ENCODE results near the gene CLDN19.
"Not testable (repeated sequence)": the region's sequence is repeated elsewhere in the genome, so short reads cannot be mapped to it uniquely, and the experiment has no call there.

Gene CLDN19

DNA sequence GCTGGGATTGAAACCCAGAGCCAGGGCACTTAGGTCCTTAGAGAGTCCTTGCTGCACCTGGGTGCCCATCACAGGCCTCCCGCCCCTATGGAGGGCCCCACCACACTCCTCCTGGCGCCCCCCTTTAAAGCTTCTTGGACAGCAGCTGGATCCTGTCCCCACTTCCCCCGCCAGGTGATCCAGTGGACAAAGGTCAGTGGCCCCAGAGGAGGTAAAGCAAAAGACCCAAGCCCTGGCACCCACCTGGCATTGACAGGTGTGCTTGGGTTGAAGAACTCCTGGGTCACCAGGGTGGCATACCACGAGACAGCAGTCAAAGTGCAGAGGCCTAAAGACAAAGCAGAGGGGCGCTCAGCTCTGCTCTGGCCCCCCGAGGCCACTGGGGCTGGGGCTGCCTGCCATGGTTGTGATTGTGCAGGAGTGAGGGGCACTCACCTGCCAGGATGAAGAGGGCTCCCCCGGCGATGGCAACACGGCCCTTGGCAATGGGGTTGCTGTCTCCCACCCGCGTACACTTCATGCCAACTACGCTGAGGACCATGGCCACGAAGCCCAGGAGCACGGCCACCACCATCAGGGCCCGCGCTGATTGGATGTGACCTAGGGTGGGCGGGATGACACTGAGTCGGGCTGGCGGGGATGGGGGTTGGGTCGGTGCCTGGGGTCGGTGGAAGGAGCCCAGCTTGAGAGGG, 1.9 kb downstream of the CLDN19 start:
- no peak for DNase-seq (ENCODE audit: low read depth in 2 of 2)

GRCh38 chr1:42737257-42737656, 2.8 kb downstream of the CLDN19 start:
- no peak for DNase-seq (ENCODE audit: low read depth in 2 of 2)

DNA sequence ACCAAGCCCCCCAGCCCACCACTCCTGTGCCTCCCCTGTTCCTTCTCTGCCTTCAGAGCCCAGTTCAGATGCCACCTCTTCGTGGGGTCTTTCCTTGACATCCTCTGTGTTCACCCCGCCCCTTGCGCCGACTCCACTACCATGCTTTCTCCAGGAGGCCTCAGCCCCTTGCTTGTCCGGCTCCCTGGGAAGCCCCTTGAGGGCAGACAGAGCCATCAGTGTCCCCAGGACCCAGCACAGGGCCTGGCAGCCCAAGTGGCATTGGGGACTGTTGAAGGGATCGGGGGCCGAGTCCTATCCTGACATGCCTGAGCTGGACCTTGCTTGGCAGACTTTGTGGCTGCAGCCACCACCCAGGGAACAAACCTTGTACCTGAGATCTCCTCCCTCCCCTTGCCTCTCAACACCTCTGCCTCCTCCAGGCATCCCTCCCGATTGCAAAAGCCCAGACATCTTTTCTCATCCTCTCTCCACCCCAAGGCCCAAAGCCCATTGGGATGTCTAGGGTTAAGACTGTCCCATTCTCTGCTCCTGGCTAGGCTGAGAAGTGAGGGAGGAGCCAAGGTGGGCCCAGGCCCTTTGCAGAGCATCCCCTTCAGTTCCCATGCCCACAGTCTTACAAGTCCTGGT, 3.4 kb downstream of the CLDN19 start:
- no peak for DNase-seq (ENCODE audit: low read depth in 2 of 2)

- DNase-seq (ENCODE audit: low read depth in 2 of 2) = no peak
Observed at GRCh38 chr1:42736152-42736551, 3.9 kb downstream of the CLDN19 start.

DNA sequence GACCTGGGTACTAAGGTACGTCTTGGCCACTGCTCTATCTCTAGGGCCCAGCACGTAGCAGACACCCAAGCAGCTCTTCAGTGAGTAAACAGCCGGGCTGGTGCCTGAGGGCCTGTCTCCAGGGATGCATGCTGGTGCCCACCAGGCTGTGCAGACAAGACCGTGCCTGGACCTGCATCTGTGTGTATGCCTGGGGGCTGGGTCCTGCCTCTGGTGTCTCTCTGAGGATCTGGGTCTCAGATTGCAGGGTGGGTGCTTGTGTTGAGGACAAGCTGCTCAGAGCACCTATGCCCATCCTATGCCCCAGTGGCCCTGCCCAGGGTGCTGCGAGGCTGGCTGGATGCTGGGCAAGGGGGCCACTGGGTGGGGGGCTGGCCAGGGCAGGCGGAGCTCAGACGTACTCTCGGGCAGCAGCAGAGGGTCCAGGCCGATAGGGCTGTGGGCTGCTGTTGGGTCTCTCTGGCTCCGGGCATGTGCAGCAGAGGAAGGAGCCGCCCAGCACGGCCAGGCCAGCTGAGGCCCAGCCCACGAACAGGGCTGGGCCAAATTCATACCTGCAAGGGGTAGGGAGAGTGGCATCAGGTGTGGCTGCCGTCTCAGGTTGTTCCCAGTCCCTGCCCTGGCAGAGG, 4.4 kb downstream of the CLDN19 start:
- DNase-seq (ENCODE audit: low read depth in 2 of 2) = no peak

- DNase-seq (ENCODE audit: low read depth in 2 of 2) = no peak
Observed at GRCh38 chr1:42735056-42735455, 5.0 kb downstream of the CLDN19 start.

GRCh38 chr1:42734201-42735035, 5.6 kb downstream of the CLDN19 start:
- no peak for DNase-seq (ENCODE audit: low read depth in 2 of 2)

DNA sequence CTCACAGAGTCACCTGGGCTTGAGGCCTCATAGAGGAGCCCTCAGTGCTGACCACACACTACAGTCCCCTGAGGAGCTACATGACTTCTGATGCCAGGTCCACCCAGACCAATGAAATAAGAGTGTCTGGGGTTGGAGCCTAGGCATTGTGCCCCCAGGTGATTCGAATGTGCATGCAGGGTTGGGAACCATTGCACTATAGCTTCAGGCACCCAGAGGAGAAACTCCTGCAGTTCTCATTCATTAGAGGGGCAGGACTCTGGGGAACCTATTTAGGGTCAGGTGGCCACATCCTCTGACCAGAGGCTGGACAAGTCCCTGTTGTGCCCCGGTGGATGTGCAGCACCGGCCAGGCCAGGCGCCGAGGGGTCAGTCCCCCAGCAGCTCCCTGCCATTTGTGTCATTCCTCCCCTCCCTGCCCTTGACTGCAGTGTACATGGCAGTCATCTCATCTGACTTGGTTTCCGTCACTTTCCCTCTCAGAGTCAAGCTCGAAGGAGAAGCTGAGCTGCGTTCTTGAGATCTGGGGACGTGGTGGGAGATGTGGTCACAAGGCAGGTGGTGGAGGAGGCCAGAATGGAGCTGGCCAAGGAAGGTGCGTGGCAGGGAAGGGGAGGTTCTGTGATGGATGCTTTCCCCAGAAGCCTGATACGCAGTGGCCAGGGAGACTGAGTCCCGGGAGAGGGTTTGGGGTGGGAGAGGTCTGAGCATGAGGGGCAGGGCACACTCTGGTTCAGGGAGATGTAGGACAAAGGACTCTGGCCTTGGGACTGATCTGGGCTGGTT, 6.4 kb downstream of the CLDN19 start:
- no peak for DNase-seq (ENCODE audit: low read depth in 2 of 2)

DNA sequence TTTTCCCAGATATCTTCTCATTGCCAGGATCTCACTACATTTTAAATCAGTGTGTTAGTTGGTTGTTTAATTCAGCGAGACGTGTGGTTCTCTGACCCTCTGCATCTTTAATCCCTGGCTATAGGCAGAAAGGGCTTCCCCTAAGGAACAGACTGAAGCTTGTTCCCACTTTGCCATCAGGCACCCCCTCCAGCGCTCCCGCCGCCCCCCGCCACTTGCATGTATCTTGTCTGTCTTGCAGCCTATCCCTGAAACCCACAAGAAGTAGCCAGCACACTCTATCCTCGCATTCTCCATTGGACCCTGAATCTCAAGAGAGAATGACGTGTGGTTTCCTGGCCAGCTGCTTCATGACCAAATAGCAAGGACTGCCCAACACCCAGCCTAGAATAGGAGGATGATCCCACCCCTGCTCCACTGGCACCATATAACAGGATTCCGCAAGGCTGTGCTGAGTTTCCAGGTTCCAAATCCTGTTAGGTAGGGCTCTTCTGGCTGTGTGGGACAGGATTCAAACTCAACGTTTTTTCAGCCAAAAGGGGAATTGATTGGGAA, 7.8 kb downstream of the CLDN19 start:
- DNase-seq (ENCODE audit: low read depth in 2 of 2) = no peak

DNA sequence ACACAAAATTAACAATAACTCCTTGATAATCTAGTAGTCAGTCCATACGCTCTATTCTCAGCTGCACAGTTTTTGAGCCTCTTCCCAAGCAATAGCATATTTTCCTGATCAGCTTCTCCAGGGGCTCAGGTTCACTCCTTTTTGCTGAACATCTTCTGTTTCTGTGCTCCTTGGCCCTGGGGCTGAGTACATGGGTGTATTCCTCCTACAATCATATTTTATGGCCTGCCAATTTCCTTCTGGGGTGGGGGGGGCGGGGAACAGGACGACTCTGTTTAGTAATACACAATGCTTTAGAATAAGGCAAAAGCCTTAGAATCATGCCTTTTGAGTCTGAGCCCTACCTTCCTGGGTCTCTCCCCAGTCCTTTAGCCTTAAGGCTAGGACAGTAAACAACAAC, 8.5 kb downstream of the CLDN19 start:
- no peak for DNase-seq (ENCODE audit: low read depth in 2 of 2)

DNA sequence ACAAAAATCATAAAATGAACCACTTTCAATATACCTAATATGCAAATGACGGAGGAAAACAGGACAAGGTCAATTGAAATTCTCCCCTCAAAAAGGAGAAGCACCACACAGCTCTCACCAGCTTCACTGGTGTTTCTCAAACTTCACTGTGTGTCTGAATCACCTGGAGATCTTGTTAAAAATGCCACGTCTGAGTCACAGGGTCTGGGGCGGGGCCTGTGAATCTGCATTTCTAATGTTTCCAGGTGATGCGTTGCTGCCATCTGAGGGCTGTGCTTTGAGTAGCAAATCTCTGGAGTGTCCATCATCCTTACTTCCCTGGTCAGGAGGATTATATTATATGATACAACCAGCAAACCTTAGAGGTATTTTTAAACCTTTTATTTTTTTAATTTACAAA, 9.0 kb downstream of the CLDN19 start:
- no peak for DNase-seq (ENCODE audit: low read depth in 2 of 2)

- DNase-seq (ENCODE audit: low read depth in 2 of 2) = no peak
Observed at GRCh38 chr1:42730002-42730401, 10.0 kb downstream of the CLDN19 start.

- DNase-seq (ENCODE audit: low read depth in 2 of 2) = not testable (repeated sequence)
Observed at GRCh38 chr1:42725820-42726219, 14.2 kb downstream of the CLDN19 start.

DNA sequence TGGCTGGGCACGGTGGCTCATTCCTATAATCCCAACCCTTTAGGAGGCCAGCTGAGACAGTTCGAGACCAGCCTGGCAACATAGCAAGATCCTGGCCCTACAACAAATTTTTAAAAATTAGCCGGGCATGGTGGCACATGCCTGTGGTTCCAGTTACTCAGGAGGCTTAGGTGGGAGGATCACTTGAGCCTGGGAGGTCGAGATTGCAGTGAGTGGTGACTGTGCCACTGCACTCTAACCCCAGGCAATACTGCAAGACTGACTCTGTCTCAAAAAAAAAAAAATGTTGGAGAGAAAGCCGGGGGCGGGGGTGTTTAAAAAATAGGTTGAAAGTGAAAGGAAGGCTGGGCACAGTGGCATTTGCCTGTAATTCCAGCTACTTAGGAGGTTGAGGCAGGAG, 16.5 kb downstream of the CLDN19 start:
- DNase-seq (ENCODE audit: low read depth in 2 of 2) = no peak

- not testable (repeated sequence) for DNase-seq (ENCODE audit: low read depth in 2 of 2)
Observed at GRCh38 chr1:42722403-42722802, 17.6 kb downstream of the CLDN19 start.

- no peak for DNase-seq (ENCODE audit: low read depth in 2 of 2)
Observed at GRCh38 chr1:42721926-42722325, 18.1 kb downstream of the CLDN19 start.

GRCh38 chr1:42720868-42721267, 19.2 kb downstream of the CLDN19 start:
- no peak for DNase-seq (ENCODE audit: low read depth in 2 of 2)

GRCh38 chr1:42714441-42714840, 25.6 kb downstream of the CLDN19 start:
- not testable (repeated sequence) for DNase-seq (ENCODE audit: low read depth in 2 of 2)

DNA sequence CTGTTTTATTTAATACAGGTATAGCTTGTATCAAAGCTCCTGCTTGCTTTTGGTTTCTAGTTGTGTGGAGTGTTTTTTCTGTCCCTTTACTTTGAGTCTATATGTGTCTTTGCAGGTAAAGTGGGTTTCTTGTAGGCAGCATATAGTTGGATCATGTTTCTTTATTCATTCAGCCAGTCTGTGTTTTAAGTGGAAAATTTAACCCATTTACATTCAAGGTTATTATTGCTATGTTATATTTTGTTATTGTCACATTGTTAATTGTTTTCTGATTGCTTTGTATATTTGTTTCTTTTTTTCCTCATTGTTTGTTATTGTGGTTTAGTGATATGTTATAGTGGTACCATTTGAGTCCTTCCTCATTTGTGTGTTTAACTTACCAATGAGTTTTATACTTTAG, 26.7 kb downstream of the CLDN19 start:
- DNase-seq (ENCODE audit: low read depth in 2 of 2) = no peak

- not testable (repeated sequence) for DNase-seq (ENCODE audit: low read depth in 2 of 2)
Observed at GRCh38 chr1:42712808-42713207, 27.2 kb downstream of the CLDN19 start.

- no peak for DNase-seq (ENCODE audit: low read depth in 2 of 2)
Observed at GRCh38 chr1:42703888-42704464, 36.1 kb downstream of the CLDN19 start.

Measured in stimulated activated CD8-positive, alpha-beta memory T cell treated with anti-CD3 and anti-CD28 coated beads, Interleukin-15, amount 100 ng/mL, for 4 hours (primary cell).